ENCODE data around the gene MYO3B. TPM values are rescaled to one million over a fixed set of nuclear protein-coding genes. Genes with fewer than 3 reads are reported as not detected.
A peak's percentile ranks its signal among the peaks of the same experiment; 100 is the strongest.

Gene MYO3B
- total and polyA plus RNA-seq, 2 donors (not counting 3 experiments of a cell fraction or from before 2014, with no cell fraction given) = 0.03 TPM; not detected in 1

DNA sequence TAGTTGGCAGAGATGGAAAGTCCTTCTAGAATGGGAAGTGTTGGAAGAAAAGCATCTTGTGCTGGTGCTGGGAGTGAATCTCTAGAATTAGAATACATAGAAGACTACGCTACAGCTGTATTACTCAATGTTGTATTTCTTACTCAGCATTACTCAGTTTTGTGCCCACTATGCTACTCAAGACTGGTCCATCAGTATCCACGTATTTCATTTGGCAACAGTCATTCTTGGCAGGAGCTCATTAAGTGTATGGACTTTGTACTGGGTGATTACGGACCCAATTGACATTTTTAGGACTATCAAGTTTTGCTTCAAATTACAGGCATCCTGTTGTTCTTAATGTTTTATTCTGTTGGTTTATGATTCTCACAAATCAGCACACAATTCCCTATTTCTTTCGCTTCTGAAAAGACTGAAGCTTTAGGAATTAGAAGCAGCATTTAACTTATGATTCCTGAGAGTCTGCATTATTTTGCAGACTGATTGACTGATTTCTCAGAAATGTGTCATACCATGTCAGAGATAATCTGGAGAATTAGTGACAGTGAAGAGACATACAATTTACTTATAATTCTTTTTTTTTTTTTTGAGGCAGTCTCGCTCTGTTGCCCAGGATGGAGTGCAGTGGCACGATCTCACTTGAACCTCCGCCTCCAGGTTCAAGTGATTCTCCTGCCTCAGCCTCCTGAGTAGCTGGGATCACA is 136.9 kb downstream of the MYO3B start:
- Histone ChIP-seq H3K27me3 (ENCODE audit: control insufficient read depth in 2 of 2, insufficient read depth in 2 of 2, low read length in 2 of 2) (peaks cover 19 to 29% of the 10 kb centered on the region in 2 experiments), H3K4me3 (replicated peaks in 1 of 3; ENCODE audit: insufficient read depth in 1 of 3, low read depth in 1 of 3, low read length in 3 of 3) (no peak overlapping the region), H3K9me3 (replicated peaks; ENCODE audit: control insufficient read depth, insufficient read depth, low read length) (no peaks in the 10 kb centered on the region), H3K9me1 (replicated peaks; ENCODE audit: control insufficient read depth, extremely low read depth, insufficient read depth, low read length) (no peaks in the 10 kb centered on the region), H2AFZ (ENCODE audit: low read depth, low read length) (no peak overlapping the region), H3K9ac (replicated peaks; ENCODE audit: extremely low read depth, insufficient read depth, low read length) (no peak overlapping the region), H4K20me1 (replicated peaks; ENCODE audit: control insufficient read depth, extremely low read depth, insufficient read depth, low read length) (no peaks in the 10 kb centered on the region), H3K79me2 (ENCODE audit: control insufficient read depth, insufficient read depth, low read length) (no peaks in the 10 kb centered on the region), H3K27ac (ENCODE audit: insufficient read depth, low read depth, low read length) (no peak overlapping the region), H3K36me3 (ENCODE audit: control insufficient read depth in 2 of 2, extremely low read depth in 1 of 2, insufficient read depth in 2 of 2, low read length in 2 of 2) (no peaks in the 10 kb centered on the region), H3K4me1 (ENCODE audit: control insufficient read depth, extremely low read depth, insufficient read depth, low read length) (peaks cover 6% of the 10 kb centered on the region), H3K4me2 (ENCODE audit: insufficient read depth, low read length) (no peak overlapping the region)
- CTCF ChIA-PET = interaction anchor here (4.6 kb wide), 1 partner anchor 9 kb away, joined by 18 read pairs; no protein-coding TSS in a partner anchor
- dilution Hi-C loops (cut with MboI; ENCODE audit: extremely low pct_ligation_motif_present, low sequenced_read_pairs) = no loop called here
- DNase-seq (ENCODE audit: low read depth, low spot score) = no peak
- no peak for FAIRE-seq
- no TSS peak for BruUV-seq (replicated peaks)
- intact Hi-C loops (cut with micrococcal nuclease) = no loop called here
- TF ChIP-seq MYC (IDR thresholded peaks at IDR 0.05; ENCODE audit: low read depth, low read length) = no peak
- TF ChIP-seq, protein P1, sequence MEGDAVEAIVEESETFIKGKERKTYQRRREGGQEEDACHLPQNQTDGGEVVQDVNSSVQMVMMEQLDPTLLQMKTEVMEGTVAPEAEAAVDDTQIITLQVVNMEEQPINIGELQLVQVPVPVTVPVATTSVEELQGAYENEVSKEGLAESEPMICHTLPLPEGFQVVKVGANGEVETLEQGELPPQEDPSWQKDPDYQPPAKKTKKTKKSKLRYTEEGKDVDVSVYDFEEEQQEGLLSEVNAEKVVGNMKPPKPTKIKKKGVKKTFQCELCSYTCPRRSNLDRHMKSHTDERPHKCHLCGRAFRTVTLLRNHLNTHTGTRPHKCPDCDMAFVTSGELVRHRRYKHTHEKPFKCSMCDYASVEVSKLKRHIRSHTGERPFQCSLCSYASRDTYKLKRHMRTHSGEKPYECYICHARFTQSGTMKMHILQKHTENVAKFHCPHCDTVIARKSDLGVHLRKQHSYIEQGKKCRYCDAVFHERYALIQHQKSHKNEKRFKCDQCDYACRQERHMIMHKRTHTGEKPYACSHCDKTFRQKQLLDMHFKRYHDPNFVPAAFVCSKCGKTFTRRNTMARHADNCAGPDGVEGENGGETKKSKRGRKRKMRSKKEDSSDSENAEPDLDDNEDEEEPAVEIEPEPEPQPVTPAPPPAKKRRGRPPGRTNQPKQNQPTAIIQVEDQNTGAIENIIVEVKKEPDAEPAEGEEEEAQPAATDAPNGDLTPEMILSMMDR (IDR thresholded peaks at IDR 0.05; ENCODE audit: extremely low read depth in 1 of 2, insufficient read depth in 1 of 2, low read depth in 1 of 2, low read length in 2 of 2) = no peak
- POLR2A ChIA-PET = no interaction called here

DNA sequence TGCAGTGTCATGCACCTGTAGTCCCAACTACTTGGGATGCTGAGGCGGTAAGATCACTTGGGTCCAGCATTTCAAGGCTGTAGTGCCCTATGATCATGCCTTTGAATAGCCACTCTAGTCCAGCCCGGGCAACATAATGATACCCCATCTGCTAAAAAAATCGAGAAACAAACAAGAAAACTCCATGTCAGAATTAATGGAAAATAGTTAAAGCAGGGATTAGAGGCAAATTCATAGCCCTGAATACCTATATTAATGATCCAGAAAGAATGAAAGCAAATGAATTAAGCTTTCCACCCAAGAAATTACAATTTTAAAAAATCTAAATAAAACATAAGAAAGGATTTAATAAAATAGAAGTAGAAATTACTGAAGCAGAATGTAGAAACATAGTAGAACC is 143.0 kb downstream of the MYO3B start:
- BruUV-seq (replicated peaks) = TSS peak; percentile 60
- CTCF ChIA-PET = no interaction called here

More for the DNA sequence above, 143.0 kb downstream of the MYO3B start:
- DNase-seq (ENCODE audit: low read depth, low spot score) = no peak
- Histone ChIP-seq H2AFZ (ENCODE audit: low read depth, low read length) (no peak overlapping the region), H3K36me3 (ENCODE audit: control insufficient read depth in 2 of 2, extremely low read depth in 1 of 2, insufficient read depth in 2 of 2, low read length in 2 of 2) (no peaks in the 10 kb centered on the region), H3K27me3 (ENCODE audit: control insufficient read depth in 2 of 2, insufficient read depth in 2 of 2, low read length in 2 of 2) (peaks cover 5 to 19% of the 10 kb centered on the region in 2 experiments), H3K79me2 (ENCODE audit: control insufficient read depth, insufficient read depth, low read length) (no peaks in the 10 kb centered on the region), H3K9ac (replicated peaks; ENCODE audit: extremely low read depth, insufficient read depth, low read length) (no peak overlapping the region), H3K27ac (ENCODE audit: insufficient read depth, low read depth, low read length) (no peak overlapping the region), H4K20me1 (replicated peaks; ENCODE audit: control insufficient read depth, extremely low read depth, insufficient read depth, low read length) (no peaks in the 10 kb centered on the region), H3K9me3 (replicated peaks; ENCODE audit: control insufficient read depth, insufficient read depth, low read length) (no peaks in the 10 kb centered on the region), H3K4me2 (ENCODE audit: insufficient read depth, low read length) (no peak overlapping the region), H3K4me1 (ENCODE audit: control insufficient read depth, extremely low read depth, insufficient read depth, low read length) (peaks cover 6% of the 10 kb centered on the region), H3K9me1 (replicated peaks; ENCODE audit: control insufficient read depth, extremely low read depth, insufficient read depth, low read length) (no peaks in the 10 kb centered on the region), H3K4me3 (replicated peaks in 1 of 3; ENCODE audit: insufficient read depth in 1 of 3, low read depth in 1 of 3, low read length in 3 of 3) (no peak overlapping the region)
- POLR2A ChIA-PET = no interaction called here
- FAIRE-seq = no peak
- dilution Hi-C loops (cut with MboI; ENCODE audit: extremely low pct_ligation_motif_present, low sequenced_read_pairs) (no loop called here), intact Hi-C loops (cut with micrococcal nuclease) (loop anchor here (5.0 kb wide), 1 partner anchor 389 kb away; no protein-coding TSS in a partner anchor)
- TF ChIP-seq POLR2A (IDR thresholded peaks at IDR 0.05; ENCODE audit: low read depth, low read length) (no peak), FOS (IDR thresholded peaks at IDR 0.05; ENCODE audit: borderline replicate concordance, insufficient read depth, low read length) (no peak), EZH2 (IDR thresholded peaks at IDR 0.05; ENCODE audit: borderline replicate concordance, low read depth, low read length, severe bottlenecking) (no peak), POLR2AphosphoS5 (IDR thresholded peaks at IDR 0.05; ENCODE audit: insufficient read depth, low read depth, low read length) (no peak)
